ENCODE measurements around the gene GIT2.

DNA sequence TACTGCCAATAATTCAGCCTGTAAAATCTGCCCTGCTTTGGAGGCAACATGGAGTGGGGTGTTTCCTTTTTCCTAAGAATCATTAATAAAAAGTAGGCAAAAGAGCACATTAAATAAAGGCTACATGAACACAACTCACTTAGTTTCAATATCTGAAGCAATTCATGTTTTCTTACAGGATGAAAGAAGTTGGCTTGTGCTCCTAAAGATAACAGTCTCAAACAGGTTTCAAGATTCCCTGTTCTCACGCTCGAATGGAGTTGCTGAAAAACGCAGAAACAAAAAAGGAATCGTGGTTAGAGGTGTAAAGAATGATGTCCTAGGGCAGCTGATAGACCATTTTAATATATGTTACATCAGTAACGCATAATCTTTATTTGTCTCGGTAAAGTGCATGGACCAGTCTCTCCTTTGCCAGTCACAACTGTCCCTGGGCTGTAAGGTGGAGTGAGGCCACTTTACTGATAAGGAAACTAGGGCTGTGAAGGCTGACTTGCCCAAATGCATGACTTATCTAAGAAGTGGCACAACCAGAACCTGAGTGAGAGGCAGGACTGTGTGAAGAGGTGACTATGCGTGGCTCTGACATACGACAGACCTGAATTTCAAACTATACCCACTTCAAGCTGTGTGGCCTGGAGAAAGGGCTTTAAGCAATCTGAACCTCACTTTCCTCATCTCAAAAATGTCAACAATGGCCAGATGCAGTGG is 12.6 kb downstream of the GIT2 start:
- TF ChIP-seq EZH2 (IDR thresholded peaks at IDR 0.05; ENCODE audit: low read depth, low read length, severe bottlenecking) (no peak), EP300 (IDR thresholded peaks at IDR 0.05; ENCODE audit: borderline replicate concordance in 1 of 2, low read depth in 2 of 2, low read length in 2 of 2) (no peak), POLR2A (IDR thresholded peaks at IDR 0.05; ENCODE audit: control extremely low read depth in 1 of 2, low read depth in 2 of 2, low read length in 2 of 2) (no peak)
